ENCODE results near the gene MEIS1.

MEIS1 gene

GRCh38 chr2:66570471-66570870 is 135.5 kb downstream of the MEIS1 start:
- DNase-seq: peak; percentile 15 to 66

- no peak for DNase-seq
Observed at GRCh38 chr2:66571918-66572317, 137.0 kb downstream of the MEIS1 start.

GRCh38 chr2:66572391-66572790 is 137.5 kb downstream of the MEIS1 start:
- DNase-seq: no peak

GRCh38 chr2:66573416-66573815 is 138.5 kb downstream of the MEIS1 start:
- DNase-seq: no peak

- no peak for DNase-seq
Observed at GRCh38 chr2:66573821-66574233, 138.9 kb downstream of the MEIS1 start.

GRCh38 chr2:66574701-66575624 is 140.0 kb downstream of the MEIS1 start:
- peak; percentile 70 to 75 for DNase-seq

- DNase-seq: peak in 1 of 2 experiments; percentile 36
Observed at GRCh38 chr2:66575625-66576310, 140.8 kb downstream of the MEIS1 start.

- peak in 1 of 2 experiments; percentile 36 for DNase-seq
Observed at GRCh38 chr2:66576311-66576560, 141.3 kb downstream of the MEIS1 start.

- peak in 1 of 2 experiments; percentile 44 for DNase-seq
Observed at GRCh38 chr2:66576561-66577320, 141.8 kb downstream of the MEIS1 start.

GRCh38 chr2:66577321-66578053 is 142.6 kb downstream of the MEIS1 start:
- peak; percentile 5 to 47 for DNase-seq

GRCh38 chr2:66578054-66578686 is 143.2 kb downstream of the MEIS1 start:
- peak in 1 of 2 experiments; percentile 41 for DNase-seq

- no peak for DNase-seq
Observed at GRCh38 chr2:66578687-66579106, 143.8 kb downstream of the MEIS1 start.

GRCh38 chr2:66579186-66580126 is 144.5 kb downstream of the MEIS1 start:
- DNase-seq: no peak

GRCh38 chr2:66580166-66581049 is 145.5 kb downstream of the MEIS1 start:
- no peak for DNase-seq

- no peak for DNase-seq
Observed at GRCh38 chr2:66581339-66582103, 146.6 kb downstream of the MEIS1 start.

- no peak for DNase-seq
Observed at GRCh38 chr2:66582104-66582986, 147.4 kb downstream of the MEIS1 start.

GRCh38 chr2:66582987-66583880 is 148.3 kb downstream of the MEIS1 start:
- peak in 1 of 2 experiments; percentile 13 for DNase-seq

Data from NCI-H524 (cell line).